GM19438 (cell line): Measurements from ENCODE around the gene UQCRH.
"Not testable (repeated sequence)": the region's sequence is repeated elsewhere in the genome, so short reads cannot be mapped to it uniquely, and the experiment has no call there.

Experiments used
- ATAC-seq: cut with Tn5 transposase; IDR thresholded peaks from one replicate; pipeline ENCODE4 v1.9.1; 2021; ENCODE audit warnings: low read depth; ENCODE audit not compliant: unreplicated experiment

UQCRH gene

DNA sequence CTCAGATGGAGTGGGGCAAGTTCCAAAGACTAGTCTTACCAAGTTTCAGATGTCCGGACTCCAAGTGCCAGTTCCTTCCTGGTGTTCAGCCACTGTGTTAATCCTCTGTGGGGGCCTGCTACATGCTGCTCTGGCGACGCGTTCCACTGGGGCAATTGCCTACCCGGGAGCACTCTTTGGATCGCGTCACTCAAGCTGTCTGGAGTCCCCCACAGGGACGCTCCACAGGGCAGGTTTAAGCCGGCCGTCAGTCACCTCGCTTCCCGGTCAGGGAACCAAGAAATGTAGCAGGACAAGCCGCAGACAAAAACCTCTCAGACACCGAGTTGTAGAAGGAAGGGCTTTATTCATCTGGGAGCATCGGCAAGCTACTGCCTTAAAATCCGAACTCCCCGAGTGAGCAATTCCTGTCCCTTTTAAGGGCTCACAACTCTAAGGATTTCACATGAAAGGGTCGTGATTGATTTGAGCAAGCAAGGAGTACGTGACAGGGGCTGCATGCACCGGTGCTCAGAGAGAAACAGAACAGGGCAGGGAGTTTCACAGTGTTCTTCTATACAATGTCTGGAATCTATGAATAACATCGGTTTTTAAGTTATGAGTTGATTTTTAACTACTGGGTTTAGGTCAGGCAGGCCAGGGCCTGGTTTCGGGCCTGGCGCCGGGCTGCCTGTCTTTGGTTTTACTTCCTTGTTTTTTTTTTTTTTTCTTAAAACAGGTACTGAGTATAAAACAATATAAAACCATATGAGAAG is 28.5 kb downstream of the UQCRH start:
- peak; percentile 40 for ATAC-seq

GRCh38 chr1:46333300-46334029 is 30.0 kb downstream of the UQCRH start:
- peak; percentile 43 for ATAC-seq

- no peak for ATAC-seq
These were observed 30.5 kb downstream of the UQCRH start for GRCh38 chr1:46334030-46334384.

- ATAC-seq: no peak
These were observed 31.6 kb downstream of the UQCRH start for GRCh38 chr1:46335081-46335480.

DNA sequence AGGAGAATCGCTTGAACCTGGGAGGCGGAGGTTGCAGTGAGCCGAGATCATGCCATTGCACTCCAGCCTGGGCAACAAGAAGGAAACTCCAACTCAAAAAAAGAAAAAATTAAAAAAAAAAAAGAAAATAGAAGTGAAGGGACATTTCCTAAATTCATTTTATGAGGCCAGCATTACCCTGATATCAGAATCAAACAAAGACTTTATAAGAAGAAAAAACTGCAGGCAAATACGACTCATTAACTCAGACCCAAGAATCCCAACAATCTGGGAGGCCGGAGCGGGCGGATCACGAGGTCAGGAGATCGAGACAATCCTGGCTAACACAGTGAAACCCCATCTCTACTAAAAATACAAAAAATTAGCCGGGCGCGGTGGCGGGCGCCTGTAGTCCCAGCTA is 33.9 kb downstream of the UQCRH start:
- not testable (repeated sequence) for ATAC-seq

DNA sequence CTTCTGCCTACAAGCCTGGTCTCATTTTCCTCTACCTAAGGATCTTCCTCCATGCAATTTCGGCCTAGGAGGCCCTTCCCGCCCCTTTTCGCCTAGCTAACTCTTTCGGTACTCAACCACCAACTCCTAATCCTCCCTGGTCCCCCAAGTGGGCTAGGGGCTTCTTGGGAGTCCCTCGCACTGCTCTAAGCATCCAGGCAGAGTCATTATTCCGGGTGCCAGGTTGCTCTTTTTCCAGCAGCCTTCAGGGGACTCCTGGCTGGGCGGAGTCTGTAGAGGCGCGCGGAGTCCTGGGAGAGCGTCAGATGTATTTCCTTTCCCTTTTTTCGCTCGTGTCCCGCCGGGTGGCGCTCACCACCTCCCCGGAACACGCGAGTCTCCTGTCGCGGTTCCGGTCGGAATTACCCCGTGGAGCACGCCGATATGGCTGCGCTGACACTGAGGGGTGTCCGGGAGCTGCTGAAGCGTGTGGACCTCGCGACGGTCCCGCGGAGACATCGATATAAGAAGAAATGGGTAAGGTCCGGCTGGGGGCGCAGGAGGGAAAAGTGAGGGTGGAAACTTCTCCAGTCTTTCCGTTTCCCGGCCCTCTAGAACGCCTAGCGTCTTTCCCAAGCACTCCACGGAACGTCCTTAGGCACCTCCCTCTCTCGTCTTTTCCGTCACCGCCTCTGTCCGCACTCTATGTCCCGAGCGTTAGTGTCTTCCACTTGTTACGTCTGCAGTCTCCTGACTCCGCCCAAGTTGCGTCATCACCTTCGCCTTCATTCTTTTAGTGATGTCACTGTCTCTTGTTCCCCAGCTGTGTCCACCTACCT is 37.1 kb downstream of the UQCRH start, which contains the start of gene NSUN4:
Gene NSUN4, plus strand, starts transcription at position 404 of the 818 bp plus-strand sequence. Its CDS starts 20 bp downstream, at position 424.
- ATAC-seq: peak; percentile 84

GRCh38 chr1:46341222-46342083 is 38.0 kb downstream of the UQCRH start:
- no peak for ATAC-seq

DNA sequence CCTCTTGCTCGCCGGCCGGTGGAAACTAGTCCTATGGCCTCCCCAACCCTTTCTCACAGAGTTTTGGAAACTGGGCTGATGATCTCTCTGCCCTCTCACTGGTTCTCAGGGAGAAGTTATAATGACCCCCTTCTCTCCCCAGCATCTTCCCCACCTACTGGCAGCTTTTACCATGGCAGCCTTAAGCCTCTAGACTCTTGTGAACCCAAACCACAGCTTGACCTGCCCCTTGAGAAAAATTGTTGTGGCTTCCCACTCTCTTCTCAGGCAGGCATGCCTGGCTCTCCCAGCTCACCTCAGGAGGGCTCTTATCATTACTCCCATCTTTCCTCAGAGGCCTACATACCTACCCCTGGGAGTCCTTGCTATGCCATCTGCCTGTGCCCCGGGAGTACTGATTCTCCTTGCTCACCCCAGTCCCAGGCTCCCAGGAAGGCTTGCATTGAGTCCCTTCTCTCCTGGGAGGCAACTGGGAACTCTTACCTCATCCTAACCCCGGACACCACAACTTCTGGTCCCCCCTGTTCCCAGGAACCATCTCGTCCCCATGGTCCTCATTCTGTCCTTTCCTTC is 38.7 kb downstream of the UQCRH start:
- no peak for ATAC-seq

DNA sequence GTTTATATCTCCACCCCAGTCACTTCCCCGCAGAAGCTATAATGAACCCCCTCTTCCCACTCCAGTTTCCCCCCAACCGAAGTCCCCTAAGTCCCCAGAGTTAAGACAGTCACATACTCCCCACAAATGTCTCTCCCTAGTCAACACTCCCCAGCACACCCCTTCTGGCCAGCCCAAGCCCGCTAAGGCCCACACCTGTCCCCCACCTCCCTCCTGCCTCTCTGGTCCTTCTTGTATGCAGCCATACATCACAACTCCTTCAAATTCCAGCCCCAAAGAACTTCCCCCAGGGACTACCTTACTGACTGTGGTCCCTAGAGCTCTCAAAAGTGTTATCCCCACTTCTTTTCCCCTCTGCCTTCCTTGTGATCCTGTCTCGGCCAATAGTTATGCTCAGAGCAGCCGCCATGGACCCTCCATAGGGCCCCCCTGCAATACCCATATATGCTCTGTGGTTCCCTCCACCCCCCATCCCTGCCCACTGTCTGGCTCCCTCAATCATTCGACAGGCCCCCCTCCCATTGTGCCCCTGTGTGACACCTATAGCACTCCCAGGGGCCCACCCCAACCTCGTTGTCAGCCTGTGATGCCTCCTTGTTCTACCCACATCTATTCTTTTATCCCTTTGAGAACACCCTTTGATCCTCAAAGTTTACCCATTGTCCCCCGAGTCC is 39.3 kb downstream of the UQCRH start:
- ATAC-seq: no peak

GRCh38 chr1:46343351-46343695 is 39.8 kb downstream of the UQCRH start:
- ATAC-seq: no peak

DNA sequence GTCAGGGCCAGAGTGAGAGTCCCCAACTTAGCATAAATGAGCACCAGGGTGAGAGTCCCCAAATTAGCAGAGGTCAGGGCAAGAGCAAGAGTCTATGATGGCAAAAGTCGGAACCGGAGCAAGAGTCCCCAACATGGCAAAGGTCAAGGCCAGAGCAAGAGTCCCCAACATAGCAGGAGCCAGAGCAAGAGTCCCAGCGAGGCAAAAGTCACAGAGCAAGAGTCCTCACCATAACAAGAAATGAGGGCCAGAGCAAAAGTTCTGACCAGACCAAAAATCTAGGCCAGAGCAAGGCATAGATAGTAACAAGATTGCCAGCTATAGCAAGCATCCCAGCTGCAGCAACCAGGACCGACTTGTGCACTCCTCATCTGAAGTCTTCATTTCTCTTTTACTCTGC is 40.2 kb downstream of the UQCRH start:
- no peak for ATAC-seq

GRCh38 chr1:46344481-46344880 is 41.0 kb downstream of the UQCRH start:
- no peak for ATAC-seq

GRCh38 chr1:46345281-46345680 is 41.8 kb downstream of the UQCRH start:
- ATAC-seq: no peak

DNA sequence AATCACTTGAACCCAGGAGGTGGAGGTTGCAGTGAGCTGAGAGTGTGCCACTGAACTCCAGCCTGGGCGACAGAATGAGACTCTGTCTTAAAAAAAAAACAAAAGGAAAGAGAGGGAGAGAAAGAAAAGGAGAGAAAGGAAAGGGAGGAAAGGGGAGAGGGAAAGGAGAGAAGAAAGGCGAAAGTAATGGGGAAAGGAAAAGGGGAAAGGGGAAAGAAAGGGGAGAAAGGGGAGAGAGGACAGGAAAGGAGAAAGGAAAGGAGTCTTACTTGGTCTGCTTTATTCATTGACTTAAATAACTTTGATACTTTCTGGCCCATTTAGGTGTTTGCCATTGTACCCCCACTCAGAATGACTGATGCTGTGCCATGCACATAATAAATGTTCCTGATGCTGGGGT is 48.9 kb downstream of the UQCRH start:
- no peak for ATAC-seq

GRCh38 chr1:46355920-46356319 is 52.4 kb downstream of the UQCRH start:
- not testable (repeated sequence) for ATAC-seq

- no peak for ATAC-seq
These were observed 58.7 kb downstream of the UQCRH start for GRCh38 chr1:46362158-46362557.

DNA sequence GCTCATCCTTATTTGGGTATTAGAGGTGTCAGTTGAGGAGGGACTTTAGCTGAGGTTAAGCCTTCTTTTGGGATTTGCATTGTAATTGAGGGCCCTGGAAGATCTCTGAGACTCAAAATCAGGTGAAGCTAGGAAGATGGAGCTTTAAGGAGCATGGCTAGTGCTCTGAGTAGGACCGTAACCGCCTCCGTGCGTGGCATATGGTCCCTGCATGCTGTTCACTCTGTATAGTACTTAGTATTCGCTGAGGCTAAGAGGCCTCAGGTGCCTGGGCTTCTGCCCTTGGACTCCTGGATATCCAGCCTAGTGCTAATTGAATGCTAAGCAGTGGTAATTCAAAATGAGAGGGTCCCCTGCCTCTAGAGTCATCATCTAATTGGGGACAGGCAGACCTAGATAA is 59.6 kb downstream of the UQCRH start:
- ATAC-seq: no peak

DNA sequence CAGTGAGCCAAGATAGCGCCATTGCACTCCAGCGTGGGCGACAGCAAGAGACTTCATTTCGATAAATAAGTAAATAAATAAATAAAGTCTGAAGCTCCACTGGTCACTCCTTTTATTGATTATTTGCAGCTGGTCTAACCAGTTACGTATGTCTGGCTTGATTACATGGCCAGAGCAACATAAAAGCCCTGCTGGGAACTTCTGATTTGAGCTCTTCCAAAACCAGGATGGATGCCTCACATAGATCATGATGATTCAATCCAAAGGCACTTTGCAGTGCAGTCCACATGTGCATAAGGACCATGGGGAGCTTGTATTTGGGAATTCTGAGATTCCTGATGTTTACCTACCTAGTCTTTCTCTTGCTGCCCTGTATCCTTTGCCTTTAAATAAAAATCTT is 61.1 kb downstream of the UQCRH start:
- ATAC-seq: no peak

- ATAC-seq: not testable (repeated sequence)
These were observed 62.3 kb downstream of the UQCRH start for GRCh38 chr1:46365796-46366195.
